ENCODE results near the gene PORCN.

Gene PORCN

DNA sequence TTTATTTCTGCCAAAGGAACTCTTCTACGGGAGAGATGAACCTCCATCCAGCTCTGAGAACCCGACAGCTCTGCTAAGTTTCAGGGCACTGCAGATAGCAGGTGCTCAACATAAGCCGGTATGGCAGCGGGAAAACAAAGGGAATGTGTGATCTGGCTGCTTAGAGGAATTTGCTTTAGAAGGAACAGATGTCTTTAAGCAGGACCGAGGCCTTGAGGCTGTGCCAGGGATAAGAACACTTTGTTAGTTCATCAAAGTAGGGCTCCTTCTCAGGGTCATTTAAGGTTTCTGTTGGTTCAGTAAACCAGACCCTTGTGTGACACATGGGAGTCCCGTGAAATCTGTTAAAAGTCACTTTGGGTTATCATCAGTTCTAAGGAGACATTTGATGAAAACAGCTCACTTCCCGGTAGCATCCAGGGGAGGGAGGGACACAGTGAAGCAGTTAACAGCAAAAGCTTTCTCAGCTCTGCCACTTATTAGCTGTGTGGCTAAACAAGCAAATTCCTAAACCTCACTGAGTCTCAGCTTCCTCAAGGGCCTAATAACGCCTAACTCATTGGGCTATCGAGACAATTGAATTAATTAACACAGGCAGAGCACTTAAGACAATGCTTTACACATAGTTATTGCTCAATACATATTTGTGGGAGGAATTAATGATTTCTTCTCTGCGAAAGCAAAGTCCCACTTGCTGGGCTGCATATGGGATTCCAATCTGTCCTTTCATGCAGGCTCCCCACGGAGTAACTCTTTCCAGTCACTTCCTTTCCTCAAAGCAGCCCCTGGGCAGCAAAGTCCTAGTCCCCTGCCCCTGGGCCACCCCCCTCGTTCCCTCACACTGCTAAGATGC lies 35.7 kb upstream of the PORCN start:
- TF ChIP-seq, protein P1, sequence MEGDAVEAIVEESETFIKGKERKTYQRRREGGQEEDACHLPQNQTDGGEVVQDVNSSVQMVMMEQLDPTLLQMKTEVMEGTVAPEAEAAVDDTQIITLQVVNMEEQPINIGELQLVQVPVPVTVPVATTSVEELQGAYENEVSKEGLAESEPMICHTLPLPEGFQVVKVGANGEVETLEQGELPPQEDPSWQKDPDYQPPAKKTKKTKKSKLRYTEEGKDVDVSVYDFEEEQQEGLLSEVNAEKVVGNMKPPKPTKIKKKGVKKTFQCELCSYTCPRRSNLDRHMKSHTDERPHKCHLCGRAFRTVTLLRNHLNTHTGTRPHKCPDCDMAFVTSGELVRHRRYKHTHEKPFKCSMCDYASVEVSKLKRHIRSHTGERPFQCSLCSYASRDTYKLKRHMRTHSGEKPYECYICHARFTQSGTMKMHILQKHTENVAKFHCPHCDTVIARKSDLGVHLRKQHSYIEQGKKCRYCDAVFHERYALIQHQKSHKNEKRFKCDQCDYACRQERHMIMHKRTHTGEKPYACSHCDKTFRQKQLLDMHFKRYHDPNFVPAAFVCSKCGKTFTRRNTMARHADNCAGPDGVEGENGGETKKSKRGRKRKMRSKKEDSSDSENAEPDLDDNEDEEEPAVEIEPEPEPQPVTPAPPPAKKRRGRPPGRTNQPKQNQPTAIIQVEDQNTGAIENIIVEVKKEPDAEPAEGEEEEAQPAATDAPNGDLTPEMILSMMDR (IDR thresholded peaks at IDR 0.05; ENCODE audit: low read depth, low read length): no peak
- no peak overlapping the region for H3K4me3 ChIP-seq (ENCODE audit: low read depth, low read length)

DNA sequence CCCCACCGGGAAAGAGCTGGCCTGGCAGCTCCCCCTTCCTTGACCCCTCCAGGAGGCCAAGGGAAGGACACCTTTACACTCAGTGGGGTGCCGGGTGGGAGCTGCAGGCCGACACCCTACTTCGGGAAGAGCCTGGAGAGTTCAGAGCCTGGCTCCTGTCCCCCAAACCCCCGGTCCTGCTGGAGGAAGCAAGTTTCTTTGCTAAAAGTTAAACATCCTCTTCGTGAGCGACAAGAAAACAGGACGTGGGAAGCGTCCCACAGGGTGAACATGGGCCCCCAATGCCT lies 35.1 kb upstream of the PORCN start:
- TF ChIP-seq, protein P1 (IDR thresholded peaks at IDR 0.05; ENCODE audit: low read depth, low read length): no peak
- no peak overlapping the region for H3K4me3 ChIP-seq (ENCODE audit: low read depth, low read length)

DNA sequence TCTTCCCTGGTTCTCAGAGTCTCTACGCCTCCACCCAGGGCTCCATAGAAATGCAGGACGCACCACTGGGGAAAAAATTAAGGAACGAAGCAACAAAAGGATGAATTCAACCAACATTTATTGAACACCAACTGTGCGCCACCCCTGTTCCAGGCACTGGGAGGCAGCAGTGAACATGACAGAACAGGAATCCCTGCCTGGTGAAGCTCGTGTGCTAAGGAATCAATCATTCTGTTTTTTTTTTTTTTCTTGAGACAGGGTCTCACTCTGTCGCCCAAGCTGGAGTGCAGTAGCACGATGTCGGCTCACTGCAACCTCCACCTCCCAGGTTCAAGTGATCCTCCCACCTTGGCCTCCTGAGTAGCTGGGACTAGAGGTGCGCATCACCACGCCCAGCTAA lies 34.7 kb upstream of the PORCN start:
- TF ChIP-seq, protein P1 (IDR thresholded peaks at IDR 0.05; ENCODE audit: low read depth, low read length): peak; percentile 11; the same call in 1 of the 2 replicates
- no peak overlapping the region for H3K4me3 ChIP-seq (ENCODE audit: low read depth, low read length)

DNA sequence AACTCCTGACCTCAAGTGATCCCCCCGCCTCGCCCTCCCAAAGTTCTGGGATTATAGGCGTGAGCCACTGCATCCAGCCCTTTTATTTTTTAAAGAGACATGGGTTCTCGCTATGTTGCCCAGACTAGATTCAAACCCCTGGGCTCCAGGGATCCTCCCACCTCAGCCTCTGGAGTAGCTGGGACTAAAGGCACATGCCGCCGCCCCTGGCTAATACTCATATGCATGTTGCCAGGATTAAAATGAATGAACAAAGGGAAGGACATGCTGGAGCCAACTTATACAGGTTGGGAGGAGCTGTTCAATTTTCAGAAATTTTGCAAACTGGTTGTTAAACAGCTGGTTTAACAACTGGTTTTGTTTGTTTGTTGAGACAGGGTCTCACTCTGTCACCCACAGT lies 34.2 kb upstream of the PORCN start:
- no peak overlapping the region for H3K4me3 ChIP-seq (ENCODE audit: low read depth, low read length)
- TF ChIP-seq, protein P1 (IDR thresholded peaks at IDR 0.05; ENCODE audit: low read depth, low read length): no peak

DNA sequence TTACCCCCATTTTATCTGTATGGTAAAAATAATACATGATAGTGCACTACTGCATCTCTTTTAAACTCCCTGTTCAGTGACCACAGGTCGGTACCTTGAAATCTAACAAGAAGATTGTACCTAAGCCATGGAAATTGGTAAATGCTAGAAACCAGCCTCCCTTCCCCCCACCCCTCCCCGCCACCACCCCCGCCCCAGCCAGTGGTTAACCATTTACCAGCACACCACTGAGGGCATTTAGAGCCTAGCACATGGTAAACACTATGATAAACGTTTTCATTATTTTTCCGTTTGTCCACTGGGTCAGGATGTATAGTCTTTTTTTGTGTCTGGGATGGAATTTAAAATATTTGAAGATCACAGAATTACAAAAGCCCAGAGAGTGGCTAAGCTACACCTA lies 33.5 kb upstream of the PORCN start:
- peak overlapping the region; percentile 76 for H3K4me3 ChIP-seq (ENCODE audit: low read depth, low read length)
- TF ChIP-seq, protein P1 (IDR thresholded peaks at IDR 0.05; ENCODE audit: low read depth, low read length): no peak

DNA sequence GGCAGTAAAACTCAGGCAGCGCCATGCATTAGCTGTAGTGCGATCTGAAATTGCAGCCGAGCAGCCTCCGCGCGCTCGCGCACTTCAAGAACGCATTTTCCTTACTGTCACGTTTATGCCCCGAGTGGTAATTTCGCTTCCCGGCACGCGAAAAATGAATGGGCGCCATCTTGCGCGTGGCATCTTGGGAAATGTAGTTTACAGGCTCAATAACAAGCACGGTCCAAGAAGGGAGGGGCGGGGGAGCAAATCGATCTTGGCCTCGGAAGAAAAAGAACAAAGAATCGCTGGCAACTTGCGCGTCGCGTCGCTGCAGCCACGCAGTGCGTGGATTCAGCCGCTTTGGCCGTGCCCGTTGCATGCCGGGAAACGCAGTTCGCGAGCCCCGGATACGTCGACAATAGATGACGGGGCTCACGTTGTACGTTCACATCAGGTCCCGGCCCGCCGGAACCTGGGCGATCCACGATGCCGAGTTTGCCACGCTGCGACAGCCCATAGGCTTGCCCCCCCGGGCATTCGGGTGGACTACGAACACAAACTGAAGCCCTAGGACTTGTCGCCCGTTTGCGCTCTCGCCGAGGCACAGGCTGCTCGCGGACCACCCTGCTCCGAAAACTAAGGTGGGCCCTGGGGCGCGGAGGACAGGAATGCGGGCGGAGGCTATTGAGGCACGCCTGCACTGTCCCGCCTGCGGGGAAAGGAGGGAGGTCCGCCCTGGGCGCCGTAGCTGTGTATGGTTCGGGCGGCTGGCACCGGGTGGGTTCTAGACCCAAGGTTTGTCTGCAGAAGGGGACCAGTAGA lies 32.8 kb upstream of the PORCN start, which contains the start of gene FTSJ1:
Gene FTSJ1, plus strand, starts transcription at position 426 of the 804 bp plus-strand sequence. CDS start 1,849 bp downstream, outside the sequence.
- TF ChIP-seq, protein P1 (IDR thresholded peaks at IDR 0.05; ENCODE audit: low read depth, low read length): no peak
- peak within 1 kb of the TSS; percentile 76 for H3K4me3 ChIP-seq (ENCODE audit: low read depth, low read length)

DNA sequence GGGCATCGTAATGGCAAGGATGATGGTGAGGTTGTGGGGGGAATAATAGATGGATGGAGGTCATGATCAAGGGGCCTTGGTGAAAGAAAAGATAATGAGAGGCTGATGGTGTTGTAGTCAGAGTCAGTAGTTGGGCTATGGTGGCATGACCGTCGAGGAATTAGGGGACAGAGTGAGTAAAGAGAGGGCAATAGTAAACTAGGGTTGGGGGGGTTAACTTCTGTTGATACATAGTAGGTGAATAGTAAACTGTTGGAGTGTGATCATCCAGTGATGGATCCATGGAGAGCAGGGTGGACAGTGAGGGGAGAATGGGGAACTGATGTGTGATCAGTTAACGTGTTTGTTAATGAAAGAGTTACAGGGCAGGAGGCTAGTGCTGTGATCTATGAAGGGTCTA lies 31.9 kb upstream of the PORCN start:
- H3K4me3 ChIP-seq (ENCODE audit: low read depth, low read length): peak overlapping the region; percentile 76
- TF ChIP-seq, protein P1 (IDR thresholded peaks at IDR 0.05; ENCODE audit: low read depth, low read length): no peak

All from WI38 (cell line).